Left ventricle myocardium superior (tissue), 1 donor: ENCODE data around the gene DISP3. TPM values are rescaled to one million over a fixed set of nuclear protein-coding genes. Genes with fewer than 3 reads are reported as not detected.

Experiments
- ATAC-seq: fragments of 200-7000 bp; cut with Tn5 transposase; one replicate; pipeline ENCODE4 v1.9.1; 2020; ENCODE audit warnings: mild to moderate bottlenecking, moderate library complexity
- DNase-seq: peaks from one replicate; pipeline ENCODE4 v3.0.0-alpha.2; 2020
- intact Hi-C: fragments of 100-400 bp; cut with micrococcal nuclease; formaldehyde crosslinking; loops from one replicate; pipeline ENCODE4 v1.11.0; 2022
- total RNA-seq: library from RNA; stranded (reverse); fragmentation: NEBNext Ultra II Directional; extraction: Animal tissue kit (Norgen Biotek cat#: 25700); gene quantifications from one replicate; pipeline ENCODE4 v1.2.1, GENCODE V29; 2021
- donor health status: DM: no; HTN: yes; CAD: no; lungs with severe emphysema.

Gene DISP3
- total RNA-seq, 1 donor from 2014 or later = 0.12 TPM

DNA sequence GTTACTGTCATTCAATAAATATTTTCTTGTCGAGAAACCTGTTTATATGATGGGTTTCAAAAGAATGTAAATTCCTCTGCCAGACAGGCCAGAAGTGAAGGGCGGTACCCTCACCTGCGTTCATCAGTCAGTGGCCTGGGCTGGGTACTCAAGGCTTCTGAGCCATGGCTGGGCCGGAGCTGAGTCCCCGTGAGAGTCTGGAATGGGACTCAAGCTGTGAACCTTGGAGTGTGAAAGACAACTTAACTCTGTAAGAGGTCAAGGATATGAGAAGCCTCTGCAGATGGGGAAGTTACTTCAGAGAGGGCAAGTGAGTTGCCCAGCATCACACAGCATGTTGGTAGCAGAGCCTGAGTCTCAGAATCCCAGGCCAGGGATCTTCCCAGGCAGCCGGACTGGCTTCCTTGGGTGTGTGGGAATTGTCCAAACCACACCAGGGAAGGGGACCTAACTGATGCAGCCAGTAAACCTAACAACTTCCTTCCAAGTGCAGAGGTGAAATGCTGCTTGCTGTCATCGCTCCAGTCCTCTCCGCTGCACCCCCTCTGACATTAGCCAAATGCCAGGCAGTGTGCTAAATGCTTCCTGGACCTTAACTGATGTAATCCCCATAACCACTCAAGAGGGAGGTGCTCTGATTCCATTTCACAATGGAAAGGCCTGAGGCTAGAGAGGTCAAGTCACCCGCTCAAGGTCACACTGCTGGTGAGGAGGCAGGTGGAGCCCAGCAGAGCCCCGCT, 4.8 kb downstream of the DISP3 start:
- peak; percentile 79 for ATAC-seq
- intact Hi-C loops = no loop called here
- DNase-seq = no peak

DNA sequence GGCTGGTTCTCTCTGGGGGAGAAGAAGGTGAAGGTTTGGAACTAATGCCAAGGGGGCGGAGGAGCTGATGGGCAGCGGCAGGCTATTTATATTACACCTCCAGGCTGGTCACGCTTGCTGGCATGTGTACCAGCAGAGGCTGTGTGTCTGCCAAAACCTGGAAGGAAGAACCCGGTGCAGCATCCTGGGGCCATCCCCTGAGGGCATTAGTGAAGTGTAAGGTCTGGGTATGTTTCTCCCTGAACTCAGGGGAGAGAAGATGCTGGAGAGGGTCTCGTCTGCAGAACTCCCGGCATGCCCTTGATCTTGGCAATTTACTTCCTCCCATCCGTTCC, 5.3 kb downstream of the DISP3 start:
- ATAC-seq = peak; percentile 89
- intact Hi-C loops = no loop called here

DNA sequence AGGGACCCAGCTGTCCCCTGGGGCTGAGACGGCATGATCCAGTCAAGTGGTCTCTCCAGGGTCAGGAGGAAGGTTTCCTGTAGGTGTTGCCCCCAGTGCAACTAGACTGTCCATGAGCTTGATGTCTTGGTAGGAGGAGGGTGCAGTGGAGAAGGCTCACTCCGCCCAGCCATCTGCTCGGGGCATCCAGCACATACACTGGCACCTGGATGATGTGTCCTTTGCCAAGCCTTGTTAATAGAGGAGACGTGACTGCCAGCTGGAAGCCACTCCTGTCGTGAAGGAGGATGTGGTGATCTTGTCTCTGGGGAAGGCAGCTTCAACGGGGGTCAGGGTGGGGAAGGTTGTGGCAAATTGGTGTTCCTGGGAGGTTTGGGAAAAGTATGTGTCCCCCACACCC, 6.2 kb downstream of the DISP3 start:
- intact Hi-C loops = no loop called here
- ATAC-seq (no peak), DNase-seq (no peak)

More for the DNA sequence above, 5.3 kb downstream of the DISP3 start:
- peak; percentile 57 for DNase-seq

DNA sequence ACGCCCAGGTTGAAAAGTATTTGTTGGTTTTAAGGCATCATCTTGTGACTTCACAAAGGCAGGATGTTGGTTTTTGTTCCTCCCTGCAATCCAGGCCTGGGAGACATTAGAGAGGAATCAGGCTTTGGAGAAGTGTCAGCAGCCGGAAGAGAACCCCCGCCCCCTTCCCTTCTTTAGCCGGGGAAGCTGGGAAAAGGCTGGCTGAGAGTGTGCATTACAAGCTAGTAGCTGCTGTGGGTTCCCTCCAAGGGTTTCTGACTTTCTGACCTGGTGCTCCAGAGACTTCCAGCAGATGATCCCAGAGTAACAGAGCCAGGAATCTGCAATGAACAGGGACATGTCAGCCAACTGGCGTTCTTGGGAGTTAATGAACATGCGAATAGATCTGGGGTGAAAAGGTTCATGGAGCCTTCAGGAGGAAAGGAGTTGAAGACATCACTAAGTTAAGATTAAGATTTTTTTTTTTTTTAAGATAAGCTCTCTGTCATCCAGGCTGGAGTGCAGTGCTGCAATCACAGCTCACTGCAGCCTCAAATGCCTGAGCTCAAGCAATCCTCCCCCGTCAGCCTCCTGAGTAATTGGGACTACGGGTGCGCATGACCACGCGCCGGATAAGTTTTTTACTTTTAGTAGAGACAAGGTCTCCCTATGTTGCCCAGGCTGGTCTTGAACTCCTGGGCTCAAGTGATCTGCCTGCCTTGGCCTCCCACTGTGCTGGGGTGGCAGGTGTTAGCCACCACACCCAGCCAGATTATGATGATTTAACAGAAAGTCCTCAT, 7.5 kb downstream of the DISP3 start:
- intact Hi-C loops = no loop called here

DNA sequence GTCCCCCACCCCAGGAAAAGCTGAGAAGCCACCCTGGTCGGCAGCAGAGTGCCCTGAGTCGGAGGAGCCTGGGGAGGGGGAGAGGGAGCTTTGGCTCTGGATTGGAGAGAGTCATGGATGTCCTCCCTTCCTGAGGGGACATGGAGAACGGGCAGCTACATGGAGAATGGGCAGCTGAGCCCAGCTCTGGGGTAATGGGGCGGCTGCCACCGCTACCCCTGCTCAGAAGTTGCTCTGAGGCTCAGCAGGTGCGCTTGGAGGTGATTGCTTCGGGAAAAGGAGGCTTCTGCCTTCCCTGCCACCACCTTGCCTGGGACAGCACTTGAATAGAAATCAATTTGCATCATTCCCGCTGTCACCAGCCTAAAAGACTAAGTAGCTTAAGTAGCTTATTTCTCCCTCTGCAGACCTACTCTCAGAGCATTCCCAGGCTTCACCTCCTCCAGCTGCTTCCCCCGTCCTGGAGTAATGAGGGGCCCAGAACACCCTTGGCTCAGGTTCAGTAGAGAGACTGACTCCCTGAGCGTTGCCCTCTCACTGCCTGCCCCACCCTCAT, 8.3 kb downstream of the DISP3 start:
- no peak for DNase-seq
- intact Hi-C loops = no loop called here
- no peak for ATAC-seq

More for the DNA sequence above, 7.5 kb downstream of the DISP3 start:
- no peak for ATAC-seq
- no peak for DNase-seq

DNA sequence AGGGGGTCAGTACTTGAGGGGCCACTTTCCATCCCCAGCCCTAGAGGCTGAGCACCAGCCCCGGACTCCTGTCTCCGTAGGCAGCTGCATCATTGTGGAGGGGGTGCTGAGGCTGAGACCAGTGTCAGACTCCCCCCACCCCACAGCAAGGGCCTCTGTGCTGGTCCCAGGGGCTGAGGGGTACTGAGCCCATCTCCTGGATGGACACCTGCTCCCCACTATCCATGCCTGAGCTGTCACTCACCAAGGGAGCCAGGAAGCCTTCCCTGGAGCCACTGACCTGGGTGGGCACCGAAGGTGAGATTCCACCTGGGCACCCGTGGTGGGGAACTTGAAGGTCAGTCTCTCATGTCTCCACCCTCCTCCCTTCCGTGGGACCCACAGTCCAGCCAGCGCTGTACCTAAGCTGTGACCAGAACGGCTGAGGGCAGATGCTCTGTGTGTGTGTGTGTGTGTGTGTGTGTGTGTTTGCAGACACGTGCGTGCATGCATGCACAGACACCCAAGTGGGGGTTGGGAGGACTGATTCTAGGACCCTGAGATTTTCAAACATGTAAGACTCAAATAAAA, 9.3 kb downstream of the DISP3 start:
- intact Hi-C loops = no loop called here
- no peak for ATAC-seq

DNA sequence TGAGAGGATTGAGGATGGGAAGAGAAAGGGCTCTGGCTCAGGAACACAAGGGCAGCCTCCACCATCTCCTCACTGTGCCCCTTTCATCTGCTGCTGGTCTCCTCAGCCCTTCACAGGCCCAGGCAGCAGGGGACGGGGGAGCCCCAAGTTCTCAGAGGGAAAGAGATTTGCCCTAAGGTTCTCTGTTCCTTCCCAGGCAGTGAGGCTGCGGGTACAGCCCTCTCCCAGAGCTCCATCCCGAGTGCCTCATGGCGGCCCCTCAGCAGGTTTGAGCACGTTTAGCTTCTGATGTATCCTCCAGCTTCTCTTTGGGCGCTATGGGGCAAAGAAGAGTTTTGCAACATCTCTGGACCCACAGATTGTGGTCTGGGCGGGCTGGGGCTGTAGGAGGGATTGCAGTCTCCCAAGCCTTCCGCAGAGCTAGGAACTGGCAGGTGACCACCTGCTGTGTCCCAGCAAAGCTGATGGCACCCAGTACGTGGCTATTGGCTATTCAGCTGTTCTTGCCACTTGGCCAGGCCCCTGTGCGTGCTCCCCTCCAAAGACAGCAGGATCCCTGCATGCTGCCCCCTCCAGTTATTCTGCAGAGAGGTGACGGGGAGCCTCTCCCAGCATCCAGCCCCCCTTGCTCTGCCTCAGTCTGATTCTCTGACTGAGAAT, 10.1 kb downstream of the DISP3 start:
- intact Hi-C loops = no loop called here

More for the DNA sequence above, 9.3 kb downstream of the DISP3 start:
- DNase-seq = no peak

DNA sequence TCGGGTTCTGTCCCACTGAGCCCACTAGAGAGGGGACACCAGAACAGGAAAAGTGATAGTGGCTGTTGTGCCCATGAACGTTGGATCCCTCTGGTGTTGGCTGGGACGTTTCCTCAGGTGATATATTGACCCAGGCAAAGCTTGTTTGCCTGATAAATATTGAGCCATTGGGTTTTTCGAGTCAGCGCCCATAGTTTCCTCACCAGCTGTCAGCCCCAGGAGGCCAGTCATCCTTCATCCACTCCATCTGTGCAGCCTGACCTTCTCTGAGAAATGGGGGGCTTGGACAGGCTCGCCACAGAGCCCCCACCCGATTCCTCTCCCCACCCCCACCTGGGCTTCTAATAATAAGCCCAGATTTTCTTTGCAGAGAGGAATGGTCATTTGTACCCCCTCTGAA, 13.3 kb downstream of the DISP3 start:
- DNase-seq (no peak), ATAC-seq (no peak)
- intact Hi-C loops = no loop called here

More for the DNA sequence above, 10.1 kb downstream of the DISP3 start:
- ATAC-seq (no peak), DNase-seq (no peak)

DNA sequence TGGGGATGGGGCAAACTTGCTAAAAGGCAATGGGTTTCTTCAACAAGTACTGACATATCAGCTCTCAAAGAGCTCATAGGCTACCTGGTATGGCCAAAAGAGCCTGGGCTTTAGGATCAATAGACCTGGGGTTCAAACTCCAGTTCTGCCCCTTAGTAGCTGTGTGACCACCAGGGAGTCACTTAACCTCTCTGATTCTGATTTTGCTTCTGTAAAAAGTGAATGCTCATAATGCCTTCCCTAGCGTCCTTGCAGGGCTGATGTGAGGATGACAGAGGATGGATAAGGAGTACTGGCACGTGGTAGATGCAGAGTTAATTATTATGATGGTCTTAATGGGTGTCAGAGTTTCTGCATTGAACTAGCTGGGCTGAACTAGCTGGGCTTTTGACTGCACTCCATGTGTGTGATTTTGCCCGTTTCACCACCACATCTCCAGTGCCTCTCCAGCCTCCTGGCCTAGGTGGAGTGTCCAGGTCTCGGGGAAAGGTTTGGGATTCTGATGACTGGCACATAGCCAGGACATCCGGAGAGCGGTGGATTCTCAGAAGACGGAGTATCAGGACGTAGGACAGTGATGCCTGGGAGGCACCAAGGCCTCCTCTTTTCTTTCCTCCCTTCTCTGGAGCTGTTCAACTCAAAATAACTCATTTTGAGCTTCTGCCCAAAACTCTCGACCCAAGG, 15.2 kb downstream of the DISP3 start:
- ATAC-seq = no peak
- no peak for DNase-seq
- intact Hi-C loops = no loop called here

DNA sequence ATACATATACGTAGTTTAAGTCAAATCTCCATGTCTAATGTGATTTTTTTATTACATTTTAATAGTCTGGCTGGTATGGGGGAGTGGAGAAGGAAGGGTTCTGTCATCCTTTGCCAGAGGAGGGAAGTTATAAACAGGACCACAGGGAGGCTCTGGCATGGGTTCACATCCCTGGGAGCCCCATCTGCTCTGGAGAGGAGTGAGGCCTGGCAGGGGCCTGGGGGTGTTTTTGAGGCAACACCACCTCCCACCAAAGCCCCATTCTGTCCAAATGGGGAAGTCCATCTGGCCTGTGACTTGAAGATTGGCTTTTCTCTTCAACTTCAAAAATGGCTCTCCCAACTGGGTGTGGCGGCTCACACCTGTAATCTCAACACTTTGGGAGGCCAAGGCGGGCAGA, 15.8 kb downstream of the DISP3 start:
- DNase-seq (no peak), ATAC-seq (no peak)
- intact Hi-C loops = no loop called here

DNA sequence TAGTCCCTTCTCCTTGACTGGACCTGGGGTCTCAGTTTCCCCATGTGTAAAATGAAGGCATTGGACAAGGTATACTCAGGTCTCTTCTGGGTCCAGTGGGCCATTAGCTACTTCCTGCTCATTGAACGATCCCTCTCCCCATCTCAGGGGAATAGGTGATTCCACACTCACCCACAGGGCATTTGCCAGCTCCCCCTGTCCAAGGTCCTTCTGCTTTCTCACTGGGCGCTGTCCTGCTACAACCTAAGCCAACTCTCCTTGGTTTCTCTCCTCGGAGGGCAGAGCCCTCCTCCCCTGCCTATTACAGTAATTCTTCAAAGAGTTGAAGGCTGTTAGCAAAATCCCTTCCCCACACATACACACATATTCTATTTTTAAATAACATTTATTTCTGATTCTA, 16.6 kb downstream of the DISP3 start:
- intact Hi-C loops = no loop called here
- ATAC-seq (no peak), DNase-seq (no peak)

DNA sequence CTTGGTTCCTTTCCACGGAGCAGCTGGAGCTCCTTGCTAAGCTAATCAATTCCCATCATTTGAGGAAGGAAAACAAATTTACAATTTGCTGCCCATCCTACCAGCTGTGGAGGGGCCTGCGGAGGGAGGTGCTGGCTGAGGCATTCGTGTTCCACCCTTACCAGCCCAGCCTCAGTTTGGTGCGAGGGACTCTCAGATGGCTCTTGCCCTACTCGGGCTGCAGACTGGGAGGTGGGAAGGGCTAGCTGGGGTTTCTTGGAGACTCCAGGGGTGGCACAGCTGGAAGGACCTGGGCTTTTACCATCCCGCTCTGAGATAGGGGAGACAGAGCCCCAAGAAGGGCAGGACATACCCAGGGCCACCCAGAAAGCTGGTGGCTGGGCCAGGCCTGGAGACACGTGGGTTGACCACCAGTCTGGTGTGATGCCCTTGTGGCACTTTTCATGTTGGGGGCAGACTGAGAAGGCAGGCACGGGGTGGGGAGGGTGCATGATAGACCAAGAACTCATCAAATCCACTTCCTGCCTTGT, 17.7 kb downstream of the DISP3 start:
- DNase-seq = no peak
- intact Hi-C loops = no loop called here

DNA sequence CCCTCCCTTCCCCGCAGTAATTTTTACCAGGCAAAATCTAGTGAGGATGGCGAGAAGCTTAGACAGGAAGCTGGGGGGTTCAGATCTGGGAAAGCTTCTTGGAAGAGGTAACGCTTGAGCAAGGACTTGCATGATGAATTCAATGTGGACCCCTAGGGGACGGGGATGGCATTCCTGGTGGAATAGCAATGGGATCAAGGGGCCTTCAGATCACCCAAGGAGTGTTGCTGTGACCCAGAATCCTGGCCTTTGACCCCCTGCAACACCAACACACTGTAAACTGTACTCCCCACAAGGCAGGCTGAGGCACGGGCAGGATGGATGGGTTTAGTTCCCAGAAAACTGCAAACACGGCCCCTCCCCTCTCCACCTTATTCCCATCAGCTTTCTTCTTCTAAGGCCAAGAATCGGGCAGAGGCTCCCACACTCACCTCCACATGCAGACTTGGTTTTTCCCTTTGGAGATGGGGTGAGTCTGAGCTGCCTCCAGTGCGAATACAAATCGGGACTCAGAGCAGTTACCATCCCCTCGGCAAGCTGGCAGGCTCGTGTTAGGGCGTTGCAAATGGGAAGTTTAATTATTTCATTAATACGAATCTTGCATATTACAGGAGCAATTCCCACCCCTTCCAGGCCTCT, 20.1 kb downstream of the DISP3 start:
- DNase-seq (no peak), ATAC-seq (no peak)
- intact Hi-C loops = no loop called here

More for the DNA sequence above, 17.7 kb downstream of the DISP3 start:
- ATAC-seq = no peak

DNA sequence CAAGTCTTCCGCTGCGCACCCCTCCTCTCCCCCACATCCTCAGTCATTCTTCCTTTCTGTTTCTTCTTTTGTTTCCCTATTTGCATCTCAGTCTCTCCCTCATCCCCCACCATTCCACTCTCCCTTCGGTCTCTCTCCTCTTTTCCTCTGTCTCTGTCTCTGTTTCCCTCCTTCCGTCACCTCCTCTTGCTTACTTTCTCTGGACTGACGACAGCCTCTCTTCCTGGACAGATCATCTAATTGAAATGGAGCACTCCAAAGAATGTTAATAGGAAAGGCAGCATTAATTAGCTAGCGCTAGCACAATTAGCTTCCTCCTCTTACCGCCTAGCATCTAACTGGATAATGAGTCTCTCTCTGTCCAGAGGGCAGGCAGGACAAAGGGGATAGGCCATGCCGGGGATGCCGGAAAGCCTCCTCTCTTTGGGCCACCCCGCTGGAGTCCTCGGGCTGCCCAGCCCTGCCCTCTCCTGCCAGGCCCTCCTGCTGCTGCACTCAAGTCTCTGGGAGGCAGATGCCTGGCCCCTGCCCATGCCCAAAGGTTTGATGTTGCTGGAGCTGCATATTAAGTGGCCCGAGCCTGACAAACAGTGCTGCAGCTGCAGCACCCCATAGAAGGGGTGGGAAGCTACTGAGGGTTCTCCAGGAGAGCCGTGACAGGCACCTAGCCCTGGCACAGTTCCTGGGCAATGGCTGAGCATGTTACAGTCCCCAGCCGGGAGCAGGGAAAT, 20.8 kb downstream of the DISP3 start:
- DNase-seq = no peak
- no peak for ATAC-seq
- intact Hi-C loops = no loop called here

DNA sequence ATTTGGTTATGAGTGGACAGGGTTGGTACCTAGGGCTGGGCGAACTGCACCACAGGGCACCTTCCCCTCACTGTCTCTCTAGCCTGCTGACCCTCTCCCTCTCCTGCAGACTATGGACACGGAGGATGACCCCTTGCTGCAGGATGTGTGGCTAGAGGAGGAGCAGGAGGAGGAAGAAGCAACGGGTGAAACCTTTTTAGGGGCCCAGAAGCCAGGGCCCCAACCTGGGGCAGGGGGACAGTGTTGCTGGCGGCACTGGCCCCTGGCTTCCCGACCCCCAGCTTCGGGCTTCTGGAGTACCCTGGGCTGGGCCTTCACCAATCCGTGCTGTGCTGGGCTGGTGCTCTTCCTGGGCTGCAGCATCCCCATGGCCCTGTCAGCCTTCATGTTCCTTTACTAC, 21.9 kb downstream of the DISP3 start:
- no peak for DNase-seq

DNA sequence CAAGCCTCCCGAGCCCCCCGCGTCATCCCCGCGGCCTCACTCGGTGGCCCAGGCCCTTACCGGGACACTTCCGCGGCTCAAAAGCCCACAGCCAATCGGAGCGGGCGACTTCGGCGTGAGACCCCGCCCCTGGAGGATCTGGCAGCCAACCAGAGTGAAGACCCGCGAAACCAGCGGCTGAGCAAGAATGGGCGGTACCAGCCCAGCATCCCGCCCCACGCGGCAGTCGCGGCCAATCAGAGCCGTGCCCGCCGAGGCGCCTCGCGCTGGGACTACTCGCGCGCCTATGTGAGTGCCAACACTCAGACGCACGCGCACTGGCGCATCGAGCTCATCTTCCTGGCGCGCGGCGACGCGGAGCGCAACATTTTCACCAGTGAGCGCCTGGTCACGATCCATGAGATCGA, 22.5 kb downstream of the DISP3 start:
- DNase-seq = peak; percentile 58
- peak; percentile 83 for ATAC-seq
- intact Hi-C loops = no loop called here

More for the DNA sequence above, 21.9 kb downstream of the DISP3 start:
- no peak for ATAC-seq
- intact Hi-C loops = no loop called here

DNA sequence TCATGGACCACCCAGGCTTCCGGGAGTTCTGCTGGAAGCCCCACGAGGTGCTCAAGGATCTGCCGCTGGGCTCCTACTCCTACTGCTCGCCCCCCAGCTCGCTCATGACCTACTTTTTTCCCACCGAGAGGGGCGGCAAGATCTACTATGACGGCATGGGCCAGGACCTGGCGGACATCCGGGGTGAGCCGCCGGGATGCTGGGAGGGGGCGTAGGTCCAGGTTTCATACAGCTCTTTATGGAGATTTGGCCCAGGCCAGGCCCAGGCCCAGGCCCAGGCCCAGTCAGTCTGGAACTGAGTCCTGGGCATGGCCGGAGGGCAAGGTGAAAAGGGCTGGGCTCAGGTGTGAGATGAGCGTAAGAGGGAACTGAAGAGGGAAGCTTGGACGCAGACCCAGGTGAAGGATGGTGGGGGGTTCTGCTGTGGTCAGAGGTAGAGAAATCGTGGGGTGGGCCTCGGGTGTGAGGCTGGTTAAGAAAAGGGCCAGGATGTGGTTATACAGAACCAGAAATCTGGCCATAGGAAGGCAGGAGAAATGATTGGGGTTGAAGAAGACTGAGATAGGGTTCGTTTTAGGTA, 23.0 kb downstream of the DISP3 start:
- ATAC-seq (no peak), DNase-seq (no peak)
- intact Hi-C loops = no loop called here
